ENCODE results near the gene RER1.
A peak's percentile ranks its signal among the peaks of the same experiment; 100 is the strongest.

The RER1 gene

DNA sequence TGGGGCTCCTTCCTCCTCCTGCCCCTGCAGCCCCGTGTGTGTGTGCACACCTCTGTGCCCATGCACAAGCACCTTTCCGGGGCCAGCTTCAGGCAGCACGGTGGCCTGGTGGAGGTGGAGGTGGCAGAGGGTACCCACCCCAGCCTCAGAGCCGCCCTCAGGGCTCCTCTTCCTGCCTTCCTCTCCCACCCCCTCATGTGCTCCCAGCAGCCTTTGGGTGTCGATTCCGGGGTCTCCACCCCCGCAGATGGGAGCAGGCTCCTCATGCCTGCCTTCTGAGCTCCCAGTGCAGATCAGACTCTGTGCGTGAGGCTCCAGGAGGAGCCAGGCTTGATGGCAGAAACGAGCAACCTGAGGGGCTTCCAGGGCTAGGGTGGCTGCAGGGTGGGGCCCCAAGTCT lies 55.2 kb downstream of the RER1 start:
- no peak for DNase-seq (ENCODE audit: low read depth)

GRCh38 chr1:2447276-2448097 lies 55.8 kb downstream of the RER1 start:
- DNase-seq (ENCODE audit: low read depth), result no peak

GRCh38 chr1:2448098-2448445 lies 56.4 kb downstream of the RER1 start:
- DNase-seq (ENCODE audit: low read depth), result no peak

DNA sequence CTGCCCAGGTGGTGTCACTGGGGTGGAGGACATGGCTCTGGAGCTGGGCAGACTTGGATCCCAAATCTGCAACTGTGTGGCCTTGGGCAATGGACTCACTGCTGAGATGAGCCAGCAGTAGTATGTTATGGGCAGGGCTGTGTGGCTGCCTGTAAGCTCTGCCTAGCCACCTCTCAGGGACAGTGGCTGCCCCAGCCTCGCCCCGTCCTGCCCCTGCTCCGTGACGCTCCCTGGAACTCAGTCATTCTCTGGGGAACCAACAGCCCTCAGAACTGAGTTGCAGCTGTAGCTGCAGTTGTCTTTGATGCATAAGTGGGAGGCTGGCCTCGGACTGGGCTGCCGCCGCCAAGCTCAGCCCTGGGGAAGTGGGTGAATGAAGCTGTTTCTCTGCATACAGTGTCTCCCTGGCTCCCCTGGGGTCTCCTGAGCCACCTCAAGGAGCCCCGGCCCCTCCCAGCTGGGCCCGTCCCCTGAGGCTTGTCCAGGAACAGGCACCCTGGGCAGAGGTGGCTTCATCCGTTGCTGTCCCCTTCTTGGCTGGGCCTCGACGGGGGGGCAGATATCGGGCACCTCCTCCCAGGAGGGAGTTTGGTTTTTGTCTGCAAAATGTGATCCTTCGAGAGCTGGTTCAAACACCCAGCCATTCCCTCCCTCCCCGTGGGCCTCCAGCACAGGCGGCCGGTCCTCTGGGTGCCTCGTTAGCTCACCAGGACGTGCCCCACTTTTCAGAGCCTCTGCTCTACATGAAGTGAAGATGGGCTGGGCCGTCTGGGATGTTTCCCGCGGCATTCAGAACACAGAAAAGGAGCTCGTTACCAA lies 58.2 kb downstream of the RER1 start:
- no peak for DNase-seq (ENCODE audit: low read depth)

- peak; percentile 97 for DNase-seq (ENCODE audit: low read depth)
Observed at GRCh38 chr1:2451741-2452140, 60.1 kb downstream of the RER1 start.

DNA sequence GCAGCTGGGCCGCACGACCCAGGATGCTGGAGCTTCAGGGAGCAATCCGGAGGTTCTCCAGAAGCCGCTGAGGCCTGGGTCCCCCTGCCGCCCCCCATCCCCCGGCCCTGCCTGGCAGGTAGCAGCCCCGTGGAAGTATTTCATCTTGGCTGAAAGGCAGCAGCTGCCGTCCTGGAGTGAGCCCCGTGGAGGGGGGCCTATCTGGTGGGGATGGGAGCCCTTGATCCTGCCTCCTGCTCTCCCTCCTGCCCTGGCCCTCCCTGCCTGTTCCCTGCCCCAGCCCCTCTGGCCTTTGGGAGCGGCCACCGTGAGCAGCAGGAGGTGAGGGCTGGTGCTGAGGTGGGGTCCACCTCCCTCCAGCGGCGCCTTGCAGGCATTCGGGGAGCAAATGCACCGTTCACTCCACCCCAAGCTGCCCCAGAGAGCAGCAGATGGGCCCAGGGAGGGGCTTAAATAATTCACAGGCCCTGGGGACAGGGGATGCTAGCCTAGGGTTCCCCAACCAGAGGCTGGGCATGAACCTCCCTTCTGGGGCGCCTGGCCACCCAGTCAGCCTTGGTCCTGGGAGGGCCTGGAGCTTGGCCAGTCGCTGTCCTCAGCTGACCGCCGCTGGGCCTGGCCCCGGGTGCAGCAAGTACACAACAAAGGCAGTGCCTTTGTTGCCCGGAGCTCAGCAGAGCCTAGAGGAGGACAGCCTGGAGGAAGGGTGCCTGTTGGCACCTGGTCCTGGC lies 60.7 kb downstream of the RER1 start:
- DNase-seq (ENCODE audit: low read depth), result no peak

GRCh38 chr1:2452932-2453315 lies 61.3 kb downstream of the RER1 start:
- no peak for DNase-seq (ENCODE audit: low read depth)

DNA sequence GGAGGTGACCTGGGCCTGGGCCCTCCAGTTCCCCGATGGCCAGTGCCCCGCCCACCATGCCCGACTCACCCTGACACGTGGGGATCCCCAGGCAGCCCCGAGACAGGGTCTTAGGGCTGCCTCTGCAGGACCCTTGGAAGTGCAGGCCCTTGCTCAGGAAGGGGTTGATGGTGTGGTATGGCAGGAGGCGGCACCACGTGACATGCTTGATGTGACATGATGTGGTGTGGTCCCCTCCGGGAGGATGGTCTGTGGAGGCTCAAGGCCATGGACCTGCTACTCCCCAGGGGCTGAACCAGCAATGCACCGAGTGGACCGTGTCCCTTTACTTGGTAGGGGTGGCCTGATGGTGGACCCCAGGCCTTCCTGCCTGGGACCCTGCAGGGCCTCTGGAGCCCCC lies 62.6 kb downstream of the RER1 start:
- DNase-seq (ENCODE audit: low read depth), result no peak
